Mesenteric fat pad (tissue), 1 donor: ENCODE results near the gene PHF21A. TPM values are rescaled to one million over a fixed set of nuclear protein-coding genes. Genes with fewer than 3 reads are reported as not detected.
"Not testable (repeated sequence)": the region's sequence is repeated elsewhere in the genome, so short reads cannot be mapped to it uniquely, and the experiment has no call there.

Experiments
- DNase-seq: peaks from one replicate; pipeline ENCODE4 v3.0.0-alpha.2; 2020; ENCODE audit warnings: low spot score
- total RNA-seq: library from RNA; stranded (reverse); fragmentation: NEBNext Ultra II Directional; extraction: Animal tissue kit (Norgen Biotek cat#: 25700); gene quantifications from one replicate; pipeline ENCODE4 v1.2.1, GENCODE V29; 2021
- donor health status: DM: yes; HTN: yes; CAD: no.

PHF21A gene
- total RNA-seq, 1 donor from 2014 or later, result 44.8 TPM

- not testable (repeated sequence) for DNase-seq
Observed at GRCh38 chr11:45905576-45905975, 215.7 kb downstream of the PHF21A start.

DNA sequence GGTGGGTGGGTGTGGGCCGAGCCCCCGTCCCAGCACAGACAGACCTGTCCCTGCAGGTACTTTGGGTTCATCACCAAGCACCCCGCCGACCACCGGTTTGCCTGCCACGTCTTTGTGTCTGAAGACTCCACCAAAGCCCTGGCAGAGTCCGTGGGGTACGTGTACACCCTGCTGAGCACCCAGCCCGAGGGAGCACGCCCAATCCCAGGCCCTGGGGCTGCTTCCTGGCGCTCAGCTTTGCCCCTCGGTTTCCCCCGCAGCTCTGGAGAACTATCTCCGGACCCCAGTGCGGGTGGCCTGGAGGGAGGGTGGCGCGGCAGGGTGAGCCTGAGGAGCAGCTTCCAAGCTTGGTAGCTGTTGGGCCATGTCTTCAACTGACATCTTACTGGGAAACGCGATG, 216.2 kb downstream of the PHF21A start:
- DNase-seq, result no peak

DNA sequence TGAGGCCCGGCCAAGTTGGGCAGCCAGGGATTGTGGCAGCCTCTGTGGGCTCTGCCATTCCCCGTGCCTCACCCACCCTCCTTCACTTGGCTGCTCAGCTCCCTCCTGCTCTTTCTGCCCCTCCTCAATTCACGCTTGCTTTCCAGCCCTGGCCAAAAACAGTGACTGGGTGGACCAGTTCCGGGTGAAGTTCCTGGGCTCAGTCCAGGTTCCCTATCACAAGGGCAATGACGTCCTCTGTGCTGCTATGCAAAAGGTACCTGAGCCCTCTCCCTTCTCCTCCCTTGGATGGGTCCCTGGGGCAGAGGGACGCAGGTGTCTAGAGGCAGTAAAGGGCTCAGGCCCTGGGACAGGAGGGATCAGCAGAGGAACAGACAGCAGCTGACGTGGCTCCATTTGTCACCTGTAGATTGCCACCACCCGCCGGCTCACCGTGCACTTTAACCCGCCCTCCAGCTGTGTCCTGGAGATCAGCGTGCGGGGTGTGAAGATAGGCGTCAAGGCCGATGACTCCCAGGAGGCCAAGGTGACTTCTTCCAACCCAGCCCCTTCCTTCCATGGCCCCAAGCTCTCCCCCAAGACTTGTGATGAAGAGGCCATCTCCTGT, 216.8 kb downstream of the PHF21A start:
- DNase-seq, result no peak

- no peak for DNase-seq
Observed at GRCh38 chr11:45902452-45903380, 218.5 kb downstream of the PHF21A start.

GRCh38 chr11:45901626-45902025, 219.6 kb downstream of the PHF21A start:
- DNase-seq, result no peak

DNA sequence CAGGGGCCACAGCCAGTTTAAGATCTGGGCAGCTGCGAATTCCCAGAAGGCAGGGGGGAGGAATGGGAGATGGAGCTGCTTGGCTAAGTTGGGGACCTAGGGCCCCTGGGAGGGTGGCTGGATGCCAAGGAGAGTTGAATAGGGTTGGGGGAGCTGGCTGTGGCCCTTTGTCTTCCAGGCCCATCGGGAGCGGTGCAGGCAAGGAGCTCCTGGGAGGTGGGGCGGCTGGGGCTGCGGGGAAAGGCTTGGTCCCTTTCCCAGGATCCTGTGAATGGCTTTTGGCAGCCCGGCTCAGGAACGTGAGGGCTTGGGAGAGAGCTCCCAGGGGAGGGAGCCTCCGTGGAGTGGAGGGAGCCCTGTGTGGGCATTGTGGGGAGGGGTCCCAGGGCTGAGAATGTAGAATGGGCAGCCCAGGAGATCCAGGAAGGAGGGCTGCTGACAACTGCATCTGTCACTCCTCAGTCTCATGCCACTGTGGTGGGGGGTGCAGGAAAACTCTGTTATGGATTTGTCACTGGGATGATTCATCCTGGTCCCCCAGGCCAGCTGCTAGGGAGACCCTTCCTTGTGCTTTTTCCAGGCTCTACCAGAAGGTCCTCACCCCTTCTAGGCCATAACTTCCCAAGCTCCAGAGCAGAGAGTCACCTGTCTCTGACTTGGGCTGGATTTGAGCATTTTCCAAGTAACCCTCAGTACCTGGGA, 220.2 kb downstream of the PHF21A start:
- DNase-seq, result no peak

- DNase-seq, result not testable (repeated sequence)
Observed at GRCh38 chr11:45900175-45900800, 221.0 kb downstream of the PHF21A start.

DNA sequence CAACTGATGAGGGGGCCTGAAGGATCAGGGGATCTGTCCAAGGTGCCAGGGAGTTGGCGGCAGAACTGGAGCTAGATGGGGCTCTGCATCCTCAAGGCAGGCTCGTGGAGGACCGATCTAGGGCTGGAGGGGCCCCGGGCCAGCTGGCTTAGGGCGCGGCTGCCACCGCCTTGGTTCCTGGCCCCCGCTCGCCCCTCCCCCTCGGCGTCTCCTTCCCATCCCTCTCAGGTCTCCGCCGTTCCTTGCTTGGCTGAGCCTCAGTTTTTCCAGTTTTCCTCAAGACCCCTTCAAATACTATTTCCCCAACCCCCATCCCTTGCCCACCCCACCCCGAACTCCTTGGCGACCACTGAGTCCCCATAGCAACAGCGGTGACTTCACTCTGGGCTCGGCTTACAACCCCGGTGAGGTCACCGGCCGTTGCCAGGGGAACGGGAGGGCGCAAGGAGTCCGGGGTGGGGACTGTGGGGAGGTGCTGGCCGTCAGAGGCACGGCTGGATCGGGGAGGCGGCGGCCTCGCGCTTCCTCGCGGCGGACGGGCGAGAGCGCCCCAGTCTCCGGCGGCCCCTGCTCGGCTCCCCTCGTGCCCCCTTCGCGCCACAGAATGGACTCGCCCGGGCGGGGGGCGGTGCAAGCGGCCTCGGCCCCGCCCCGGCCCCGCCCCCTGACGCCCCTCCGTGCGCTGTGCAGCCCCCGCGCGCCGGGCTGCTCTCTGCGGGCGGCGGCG, 221.6 kb downstream of the PHF21A start:
- peak; percentile 93 for DNase-seq

DNA sequence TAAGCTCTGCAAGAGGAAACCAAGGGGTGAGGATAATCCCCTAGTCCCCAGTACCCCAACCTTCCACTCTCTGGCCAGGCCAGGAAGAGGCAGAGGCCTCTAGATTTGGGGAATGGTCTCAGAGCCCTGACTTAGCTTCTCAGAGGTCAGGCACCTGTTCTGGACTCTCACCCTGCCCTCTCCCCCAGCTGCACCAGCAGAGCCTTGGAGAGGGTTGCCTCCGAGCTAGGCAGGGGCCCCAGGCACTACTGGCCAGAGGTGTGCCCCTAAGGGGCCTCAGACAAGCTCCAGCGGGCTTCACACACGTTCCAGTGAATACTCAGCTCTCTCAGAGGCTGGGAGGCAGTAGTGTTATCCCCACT, 222.2 kb downstream of the PHF21A start:
- DNase-seq, result no peak

- no peak for DNase-seq
Observed at GRCh38 chr11:45897556-45897955, 223.7 kb downstream of the PHF21A start.

DNA sequence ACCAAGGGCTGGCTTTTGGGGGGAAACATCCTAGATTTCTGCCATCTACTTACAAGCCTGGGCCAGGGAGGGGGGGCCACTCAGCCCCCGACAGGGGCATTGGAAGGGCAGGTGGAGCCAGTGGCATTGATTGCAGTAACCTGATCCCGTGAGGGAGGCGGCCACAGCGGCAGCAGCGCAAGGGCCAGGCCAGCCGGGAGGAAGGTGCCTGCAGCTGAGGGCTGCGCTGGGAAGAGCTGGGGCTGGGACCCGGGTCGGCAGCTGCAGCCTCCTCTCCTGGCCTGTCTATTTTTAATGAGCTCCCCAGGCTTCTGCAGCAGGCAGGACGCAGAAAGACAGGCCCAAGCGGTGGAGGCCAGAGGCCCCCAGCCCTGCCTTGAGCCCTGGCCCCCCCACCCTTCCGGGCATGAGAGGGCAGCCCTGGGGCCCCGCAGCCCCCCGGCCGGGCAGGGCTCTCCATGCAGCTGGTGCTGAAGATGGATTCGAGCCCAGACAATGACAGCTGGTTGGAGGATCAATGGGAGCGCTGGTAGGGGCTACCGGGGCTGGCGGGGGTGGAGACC, 224.8 kb downstream of the PHF21A start:
- no peak for DNase-seq

DNA sequence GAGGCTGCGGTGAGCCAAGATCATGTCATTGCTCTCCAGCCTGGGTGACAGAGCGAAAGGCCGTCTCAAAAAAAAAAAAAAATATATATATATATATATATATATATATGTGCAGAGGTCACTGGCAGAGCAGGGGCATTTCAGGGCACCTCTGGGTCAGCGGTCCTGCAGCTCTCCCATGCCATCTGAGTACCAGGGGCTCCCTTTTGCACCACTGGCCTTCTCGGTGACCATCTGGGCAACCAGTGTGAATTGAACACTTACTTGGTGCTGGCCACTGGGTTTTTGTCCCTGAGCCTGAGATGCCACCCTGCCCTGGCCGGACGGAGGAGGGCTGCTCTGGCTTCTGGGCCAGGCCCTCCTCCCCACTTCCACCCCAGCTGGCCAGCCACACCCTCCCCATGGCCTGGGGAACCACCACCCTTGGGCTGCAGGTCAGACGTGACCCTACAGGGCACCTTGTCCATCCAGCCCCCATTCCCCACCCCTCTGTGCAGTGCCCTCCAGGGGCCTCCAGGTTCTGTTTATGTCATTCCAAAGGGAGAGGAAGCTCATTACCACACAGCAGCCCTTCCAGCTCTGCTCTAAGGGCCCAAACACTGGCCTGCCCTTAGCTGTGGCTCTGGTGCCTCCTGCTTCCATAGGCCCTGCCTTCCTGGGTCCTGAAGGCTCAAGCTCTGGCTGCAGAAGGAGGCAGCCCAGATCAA, 225.5 kb downstream of the PHF21A start:
- no peak for DNase-seq

GRCh38 chr11:45894555-45895247, 226.6 kb downstream of the PHF21A start:
- no peak for DNase-seq

- DNase-seq, result no peak
Observed at GRCh38 chr11:45892856-45893255, 228.4 kb downstream of the PHF21A start.

DNA sequence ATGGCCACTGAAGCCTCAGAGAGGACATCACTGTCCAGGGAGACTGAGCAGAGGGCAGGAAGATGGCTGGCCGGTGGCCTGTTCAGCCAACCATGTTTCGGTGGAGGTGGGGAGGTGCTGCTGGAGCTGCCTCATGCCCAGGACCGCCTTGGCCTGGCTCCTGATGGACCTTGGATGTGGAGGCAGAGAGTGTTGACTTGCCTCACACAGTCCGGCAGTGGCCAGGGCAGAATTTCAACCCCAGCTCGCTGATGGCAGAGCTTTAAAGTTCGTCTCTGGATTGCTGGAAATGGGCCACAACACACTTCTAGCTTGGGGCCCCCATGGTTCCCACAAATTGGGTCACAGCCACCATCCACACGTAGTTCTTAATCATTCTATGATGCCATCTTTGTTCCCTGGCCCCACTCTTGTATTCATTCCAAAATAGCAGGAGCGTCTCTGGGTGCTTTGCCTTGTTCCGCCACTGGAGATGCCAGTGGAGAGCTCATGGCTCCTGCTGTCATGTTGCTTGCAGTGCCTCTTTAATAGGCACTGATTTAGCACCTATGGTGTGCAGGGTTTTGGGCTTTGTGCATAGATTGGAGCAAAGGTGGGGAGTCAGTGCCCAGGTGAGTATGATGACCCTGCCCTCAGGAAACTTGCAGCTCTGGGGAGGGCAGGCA, 230.2 kb downstream of the PHF21A start:
- DNase-seq, result no peak

- DNase-seq, result no peak
Observed at GRCh38 chr11:45889966-45890365, 231.3 kb downstream of the PHF21A start.

DNA sequence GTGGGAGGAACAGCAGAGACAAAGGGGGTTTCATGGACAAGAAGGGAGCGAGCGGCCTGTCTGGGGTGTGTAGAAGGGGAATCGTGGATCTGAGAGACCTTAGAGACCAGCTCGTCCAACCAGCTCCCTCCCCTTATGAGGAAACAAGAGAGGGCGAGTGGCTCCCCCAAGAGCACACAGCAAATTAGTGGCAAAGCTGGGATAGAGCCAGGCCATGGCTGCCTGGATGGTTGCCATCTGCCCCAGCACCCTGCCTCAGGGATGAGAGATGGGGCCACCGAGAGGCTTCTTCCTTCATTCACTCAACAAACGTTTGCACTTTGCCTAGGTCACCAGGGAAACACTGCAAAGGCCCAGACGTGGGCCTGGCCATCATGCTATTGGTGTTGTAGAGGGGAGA, 231.7 kb downstream of the PHF21A start:
- DNase-seq, result no peak

GRCh38 chr11:45887587-45887986, 233.7 kb downstream of the PHF21A start:
- DNase-seq, result no peak
